GM12878 (cell line): ENCODE results near the gene ARHGAP32. TPM values are rescaled to one million over a fixed set of nuclear protein-coding genes. Genes with fewer than 3 reads are reported as not detected.

Experiments
- ATAC-seq: fragments of 200-7000 bp; cut with Tn5 transposase; 3 replicates; pipeline ENCODE4 v1.9.1; 2020; ENCODE audit warnings: mild to moderate bottlenecking, moderate library complexity
- BruUV-seq: library from RNA; stranded (reverse); fragments of 400-500 nt; replicated peaks from 2 replicates; lab custom pipeline; 2021; lab: Mats Ljungman, UMichigan
- CTCF ChIA-PET: fragments of 300-600 bp; sonication (Branson Sonifier 250); formaldehyde crosslinking; extraction: SDS; loops from one replicate; lab custom pipeline; 2021; ENCODE audit warnings: inconsistent platforms; lab: Yijun Ruan, JAX
- POLR2A ChIA-PET: fragments of 350-600 bp; formaldehyde crosslinking; extraction: SDS; loops from one replicate; lab custom pipeline; 2021; ENCODE audit warnings: inconsistent platforms; lab: Charles Lee
- RAD21 ChIA-PET: fragments of 300-600 bp; sonication (Branson Sonifier 250); formaldehyde crosslinking; loops from one replicate; lab custom pipeline; 2023; ENCODE audit warnings: antibody characterized with exemption; ENCODE audit not compliant: unreplicated experiment; lab: Charles Lee
- SMC1A ChIA-PET: fragments of 300-600 bp; sonication (Branson Sonifier 250); formaldehyde crosslinking; loops from one replicate; lab custom pipeline; 2023; ENCODE audit not compliant: unreplicated experiment, uncharacterized antibody; lab: Charles Lee
- DNase-seq: peaks from one replicate; pipeline ENCODE4 v3.0.0-alpha.2; 2011; ENCODE audit warnings: low read depth, low spot score
- FAIRE-seq: peaks from 3 replicates; lab custom pipeline; 2011; peaks lifted over from hg19 to GRCh38; lab: Jason Lieb, UNC
- H2AFZ ChIP-seq: 2 replicates; pipeline ENCODE4 v1.6.0; 2011; ENCODE audit warnings: low read depth, low read length, control low read depth; ENCODE audit not compliant: control insufficient read depth
- H3K27ac ChIP-seq: 2 replicates; pipeline ENCODE4 v1.5.1; 2011; ENCODE audit warnings: control low read depth; ENCODE audit not compliant: control insufficient read depth, insufficient read depth
- H3K27me3 ChIP-seq, 2 experiments: replicated peaks in 1 of 2; 2 replicates each; pipeline versions ENCODE4 v1.6.0 to v1.6.1; 2011; ENCODE audit warnings: low read length in 1 of 2; ENCODE audit not compliant: control insufficient read depth in 2 of 2, insufficient read depth in 2 of 2
- H3K36me3 ChIP-seq, 2 experiments: 2 replicates each; pipeline ENCODE4 v1.5.1; 2011; ENCODE audit warnings: low read length in 1 of 2; ENCODE audit not compliant: control insufficient read depth in 2 of 2, insufficient read depth in 2 of 2
- H3K4me1 ChIP-seq: 2 replicates; pipeline ENCODE4 v1.6.1; 2011; ENCODE audit warnings: mild to moderate bottlenecking, low read length, moderate library complexity, mixed read lengths; ENCODE audit not compliant: control insufficient read depth, insufficient read depth
- H3K4me2 ChIP-seq: 2 replicates; pipeline ENCODE4 v1.6.0; 2011; ENCODE audit warnings: control low read depth; ENCODE audit not compliant: control insufficient read depth, insufficient read depth
- H3K4me3 ChIP-seq: fragments of 200-600 bp; sonication (generic); 2 replicates; pipeline ENCODE4 v1.5.1; 2016
- H3K79me2 ChIP-seq: 2 replicates; pipeline ENCODE4 v1.6.0; 2011; ENCODE audit warnings: low read length; ENCODE audit not compliant: control insufficient read depth, insufficient read depth
- H3K9ac ChIP-seq: 2 replicates; pipeline ENCODE4 v1.8.0; 2011; ENCODE audit warnings: low read length, control low read depth, mixed read lengths; ENCODE audit not compliant: control insufficient read depth, insufficient read depth
- H3K9me3 ChIP-seq: replicated peaks from 3 replicates; pipeline ENCODE4 v1.5.1; 2011; ENCODE audit warnings: mild to moderate bottlenecking, low read length; ENCODE audit not compliant: control insufficient read depth, insufficient read depth
- H4K20me1 ChIP-seq: 2 replicates; pipeline ENCODE4 v1.6.0; 2011; ENCODE audit not compliant: control insufficient read depth, insufficient read depth
- E2F8 ChIP-seq: fragments of 450-650 bp; IDR thresholded peaks from 2 replicates; pipeline ENCODE4 v1.6.1; 2018; ENCODE audit warnings: mild to moderate bottlenecking, low read depth, moderate library complexity; ENCODE audit not compliant: partially characterized antibody
- NKRF ChIP-seq: fragments of 450-650 bp; conservative IDR thresholded peaks from 2 replicates; pipeline ENCODE4 v1.6.1; 2017; ENCODE audit warnings: mild to moderate bottlenecking, moderate library complexity
- WGBS: methylation state at CpG from one replicate; pipeline ENCODE4 v1.1.6; 2016; ENCODE audit warnings: low lambda C conversion rate; ENCODE audit not compliant: insufficient replicate concordance, insufficient coverage; ENCODE audit errors: missing lambda C conversion rate; 5-methylcytosine and 5-hydroxymethylcytosine counted together
- in situ Hi-C: fragments of 300-500 bp; cut with MboI; formaldehyde crosslinking; loops from 9 replicates; pipeline ENCODE4 v1.14.3; 2018; ENCODE audit warnings: mixed read lengths
- intact Hi-C: fragments of 100-400 bp; cut with micrococcal nuclease; formaldehyde crosslinking; loops from one replicate; pipeline ENCODE4 v1.14.2; 2022; ENCODE audit not compliant: unreplicated experiment
- polyA plus RNA-seq, 11 experiments: library from polyadenylated mRNA; depleted of rRNA in 4 of 11; unstranded in 6 of 11; stranded (reverse) in 5 of 11; fragments of >200 nt; fragmentation: Nextera tagmentation in 4 of 11; fragmentation: Illumina TruSeq in 1 of 11; extraction: Ambion mirVana in 4 of 11; extraction: Trizol in 1 of 11; gene quantifications; 1 replicate in 1 of 11; 2 replicates in 10 of 11; pipeline versions ENCODE4 v1.2.1 to v1.2.3, GENCODE V29; 2011 to 2016; ENCODE audit warnings: inconsistent platforms in 2 of 11, missing spikeins in 2 of 11, low read depth in 1 of 11
- total RNA-seq, 4 experiments: library from RNA; depleted of rRNA in 3 of 4; stranded (reverse); fragments of >200 nt in 3 of 4; fragmentation: Illumina TruSeq in 1 of 4; extraction: Trizol in 1 of 4; gene quantifications; 2 replicates each; pipeline versions ENCODE4 v1.2.1 to v1.2.3, GENCODE V29; 2013 to 2021

The ARHGAP32 gene
- total and polyA plus RNA-seq, 10 of the 15 experiments (the other 5 are each of a cell fraction or from before 2014, with no cell fraction given): under 0.01 to 0.46 (median 0.12) TPM; not detected in 1

GRCh38 chr11:129093283-129093682 lies 98.8 kb downstream of the ARHGAP32 start:
- Histone ChIP-seq H3K4me2 (no peak overlapping the region), H3K4me1 (no peaks in the 10 kb centered on the region), H3K36me3 (no peaks in the 10 kb centered on the region), H2AFZ (no peak overlapping the region), H3K27me3 (no peaks in the 10 kb centered on the region), H3K9ac (no peak overlapping the region), H3K79me2 (no peaks in the 10 kb centered on the region), H3K9me3 (no peaks in the 10 kb centered on the region; the same call in 1 of the 3 replicates), H3K4me3 (no peak overlapping the region), H3K27ac (no peak overlapping the region), H4K20me1 (no peaks in the 10 kb centered on the region)
- DNase-seq (no peak), ATAC-seq (no peak), FAIRE-seq (no peak)
- ChIA-PET CTCF (interaction anchor here (1.3 kb wide), 1 partner anchor 25 kb away, joined by 4 read pairs; no protein-coding TSS in a partner anchor), SMC1A (interaction anchor here (1.5 kb wide), 1 partner anchor 9 kb away, joined by 8 read pairs; no protein-coding TSS in a partner anchor), POLR2A (no interaction called here), RAD21 (no interaction called here)
- in situ Hi-C loops (no loop called here), intact Hi-C loops (no loop called here)
- BruUV-seq: no TSS peak
- WGBS: 0% methylated on average over 2 of the region's 2 CpGs
- TF ChIP-seq E2F8 (no peak), NKRF (no peak)
